GM12878 (cell line): ENCODE results near the gene SUPT4H1. TPM values are rescaled to one million over a fixed set of nuclear protein-coding genes. Genes with fewer than 3 reads are reported as not detected.

Source experiments
- ATAC-seq: fragments of 200-7000 bp; cut with Tn5 transposase; 3 replicates; pipeline ENCODE4 v1.9.1; 2020; ENCODE audit warnings: mild to moderate bottlenecking, moderate library complexity
- BruUV-seq: library from RNA; stranded (reverse); fragments of 400-500 nt; replicated peaks from 2 replicates; lab custom pipeline; 2021; lab: Mats Ljungman, UMichigan
- CTCF ChIA-PET: fragments of 300-600 bp; sonication (Branson Sonifier 250); formaldehyde crosslinking; extraction: SDS; loops from one replicate; lab custom pipeline; 2021; ENCODE audit warnings: inconsistent platforms; lab: Yijun Ruan, JAX
- POLR2A ChIA-PET: fragments of 350-600 bp; formaldehyde crosslinking; extraction: SDS; loops from one replicate; lab custom pipeline; 2021; ENCODE audit warnings: inconsistent platforms; lab: Charles Lee
- RAD21 ChIA-PET: fragments of 300-600 bp; sonication (Branson Sonifier 250); formaldehyde crosslinking; loops from one replicate; lab custom pipeline; 2023; ENCODE audit warnings: antibody characterized with exemption; ENCODE audit not compliant: unreplicated experiment; lab: Charles Lee
- SMC1A ChIA-PET: fragments of 300-600 bp; sonication (Branson Sonifier 250); formaldehyde crosslinking; loops from one replicate; lab custom pipeline; 2023; ENCODE audit not compliant: unreplicated experiment, uncharacterized antibody; lab: Charles Lee
- DNase-seq: peaks from one replicate; pipeline ENCODE4 v3.0.0-alpha.2; 2011; ENCODE audit warnings: low read depth, low spot score
- FAIRE-seq: peaks from 3 replicates; lab custom pipeline; 2011; peaks lifted over from hg19 to GRCh38; lab: Jason Lieb, UNC
- H2AFZ ChIP-seq: 2 replicates; pipeline ENCODE4 v1.6.0; 2011; ENCODE audit warnings: low read depth, low read length, control low read depth; ENCODE audit not compliant: control insufficient read depth
- H3K27ac ChIP-seq: 2 replicates; pipeline ENCODE4 v1.5.1; 2011; ENCODE audit warnings: control low read depth; ENCODE audit not compliant: control insufficient read depth, insufficient read depth
- H3K27me3 ChIP-seq, 2 experiments: replicated peaks in 1 of 2; 2 replicates each; pipeline versions ENCODE4 v1.6.0 to v1.6.1; 2011; ENCODE audit warnings: low read length in 1 of 2; ENCODE audit not compliant: control insufficient read depth in 2 of 2, insufficient read depth in 2 of 2
- H3K36me3 ChIP-seq, 2 experiments: 2 replicates each; pipeline ENCODE4 v1.5.1; 2011; ENCODE audit warnings: low read length in 1 of 2; ENCODE audit not compliant: control insufficient read depth in 2 of 2, insufficient read depth in 2 of 2
- H3K4me1 ChIP-seq: 2 replicates; pipeline ENCODE4 v1.6.1; 2011; ENCODE audit warnings: mild to moderate bottlenecking, low read length, moderate library complexity, mixed read lengths; ENCODE audit not compliant: control insufficient read depth, insufficient read depth
- H3K4me2 ChIP-seq: 2 replicates; pipeline ENCODE4 v1.6.0; 2011; ENCODE audit warnings: control low read depth; ENCODE audit not compliant: control insufficient read depth, insufficient read depth
- H3K4me3 ChIP-seq: fragments of 200-600 bp; sonication (generic); 2 replicates; pipeline ENCODE4 v1.5.1; 2016
- H3K79me2 ChIP-seq: 2 replicates; pipeline ENCODE4 v1.6.0; 2011; ENCODE audit warnings: low read length; ENCODE audit not compliant: control insufficient read depth, insufficient read depth
- H3K9ac ChIP-seq: 2 replicates; pipeline ENCODE4 v1.8.0; 2011; ENCODE audit warnings: low read length, control low read depth, mixed read lengths; ENCODE audit not compliant: control insufficient read depth, insufficient read depth
- H3K9me3 ChIP-seq: replicated peaks from 3 replicates; pipeline ENCODE4 v1.5.1; 2011; ENCODE audit warnings: mild to moderate bottlenecking, low read length; ENCODE audit not compliant: control insufficient read depth, insufficient read depth
- H4K20me1 ChIP-seq: 2 replicates; pipeline ENCODE4 v1.6.0; 2011; ENCODE audit not compliant: control insufficient read depth, insufficient read depth
- BMI1 ChIP-seq: fragments of 450-650 bp; IDR thresholded peaks from 2 replicates; pipeline ENCODE4 v1.6.1; 2016; ENCODE audit warnings: mild to moderate bottlenecking, moderate library complexity, borderline replicate concordance
- POLR2AphosphoS5 ChIP-seq: IDR thresholded peaks from 2 replicates; pipeline ENCODE4 v1.6.1; 2011; ENCODE audit warnings: mild to moderate bottlenecking, low read length, inconsistent platforms
- WGBS: methylation state at CpG from one replicate; pipeline ENCODE4 v1.1.6; 2016; ENCODE audit warnings: low lambda C conversion rate; ENCODE audit not compliant: insufficient replicate concordance, insufficient coverage; ENCODE audit errors: missing lambda C conversion rate; 5-methylcytosine and 5-hydroxymethylcytosine counted together
- in situ Hi-C: fragments of 300-500 bp; cut with MboI; formaldehyde crosslinking; loops from 9 replicates; pipeline ENCODE4 v1.14.3; 2018; ENCODE audit warnings: mixed read lengths
- intact Hi-C: fragments of 100-400 bp; cut with micrococcal nuclease; formaldehyde crosslinking; loops from one replicate; pipeline ENCODE4 v1.14.2; 2022; ENCODE audit not compliant: unreplicated experiment
- polyA plus RNA-seq, 11 experiments: library from polyadenylated mRNA; depleted of rRNA in 4 of 11; unstranded in 6 of 11; stranded (reverse) in 5 of 11; fragments of >200 nt; fragmentation: Nextera tagmentation in 4 of 11; fragmentation: Illumina TruSeq in 1 of 11; extraction: Ambion mirVana in 4 of 11; extraction: Trizol in 1 of 11; gene quantifications; 1 replicate in 1 of 11; 2 replicates in 10 of 11; pipeline versions ENCODE4 v1.2.1 to v1.2.3, GENCODE V29; 2011 to 2016; ENCODE audit warnings: inconsistent platforms in 2 of 11, missing spikeins in 2 of 11, low read depth in 1 of 11
- total RNA-seq, 4 experiments: library from RNA; depleted of rRNA in 3 of 4; stranded (reverse); fragments of >200 nt in 3 of 4; fragmentation: Illumina TruSeq in 1 of 4; extraction: Trizol in 1 of 4; gene quantifications; 2 replicates each; pipeline versions ENCODE4 v1.2.1 to v1.2.3, GENCODE V29; 2013 to 2021
- TF ChIP-seq, protein P1 (sequence below): IDR thresholded peaks from 2 replicates; pipeline ENCODE4 v1.6.1; 2011; ENCODE audit warnings: low read depth, mild to moderate bottlenecking, low read length, moderate library complexity, borderline replicate concordance; ENCODE audit errors: extremely low read depth

The SUPT4H1 gene
- total and polyA plus RNA-seq, 10 of the 15 experiments (the other 5 are each of a cell fraction or from before 2014, with no cell fraction given): 83.8 to 293 (median 128) TPM

DNA sequence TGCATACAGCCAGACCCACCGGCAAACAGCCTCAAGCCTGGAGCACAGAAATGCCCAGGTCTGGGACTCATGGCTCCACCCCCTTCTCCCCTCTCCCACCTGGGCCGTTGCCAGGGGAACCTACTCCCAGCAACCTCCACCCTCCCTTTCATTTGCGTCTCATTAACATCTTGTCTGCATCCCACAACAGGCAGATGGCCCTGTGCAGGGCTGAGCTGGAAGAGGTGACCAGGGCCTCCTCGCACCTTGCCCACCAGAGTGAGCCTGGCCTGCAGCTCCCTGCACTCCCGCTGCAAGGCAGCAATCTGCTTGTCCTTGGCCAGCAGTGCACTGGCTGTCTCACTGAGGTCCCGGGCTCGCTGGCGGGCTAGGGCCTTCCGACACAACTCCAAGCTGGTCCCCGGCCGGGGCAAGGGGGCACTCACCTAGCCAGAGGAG lies 26.7 kb downstream of the SUPT4H1 start:
- Histone ChIP-seq H4K20me1 (no peaks in the 10 kb centered on the region), H3K27ac (no peak overlapping the region), H3K4me1 (peaks cover 18% of the 10 kb centered on the region), H3K27me3 (no peaks in the 10 kb centered on the region; a peak in 1 of 4 replicates), H3K79me2 (peaks cover 18% of the 10 kb centered on the region), H2AFZ (no peak overlapping the region), H3K36me3 (peaks cover 0 to 3% of the 10 kb centered on the region in 2 experiments; a peak in 2 of 4 replicates), H3K4me3 (peak overlapping the region; percentile 24; the same call in 1 of the 2 replicates), H3K9ac (no peak overlapping the region), H3K4me2 (peak overlapping the region; percentile 57), H3K9me3 (no peaks in the 10 kb centered on the region)
- ATAC-seq (no peak), FAIRE-seq (no peak), DNase-seq (no peak)
- intact Hi-C loops: no loop called here
- 83% methylated on average over 11 of the region's 11 CpGs for WGBS
- POLR2A ChIA-PET: interaction anchor here (1.3 to 8.4 kb wide), 5 partner anchors 8 to 88 kb away, joined by 4 to 77 read pairs (median 4); partner anchors contain the start of gene SUPT4H1
- SMC1A ChIA-PET: interaction anchor here (1.0 to 3.8 kb wide), 8 partner anchors 8 to 101 kb away, joined by 3 to 40 read pairs (median 4); partner anchors contain the start of gene RNF43
- CTCF ChIA-PET: interaction anchor here (1.2 to 4.0 kb wide), 6 partner anchors 8 to 125 kb away, joined by 3 to 51 read pairs (median 15); partner anchors contain the start of gene RNF43
- RAD21 ChIA-PET: interaction anchor here (1.0 to 3.6 kb wide), 4 partner anchors 8 to 27 kb away, joined by 3 to 40 read pairs (median 8); partner anchors contain the start of gene SUPT4H1
- in situ Hi-C loops: no loop called here
- no TSS peak for BruUV-seq
- TF ChIP-seq POLR2AphosphoS5: peak; percentile 12; the same call in 1 of the 2 replicates
- TF ChIP-seq, protein P1, sequence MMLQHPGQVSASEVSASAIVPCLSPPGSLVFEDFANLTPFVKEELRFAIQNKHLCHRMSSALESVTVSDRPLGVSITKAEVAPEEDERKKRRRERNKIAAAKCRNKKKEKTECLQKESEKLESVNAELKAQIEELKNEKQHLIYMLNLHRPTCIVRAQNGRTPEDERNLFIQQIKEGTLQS: no peak
- peak; percentile 66 for TF ChIP-seq BMI1
